ENCODE measurements around the gene AGPAT3.
A peak's percentile ranks its signal among the peaks of the same experiment; 100 is the strongest.

Gene AGPAT3

GRCh38 chr21:43921979-43922945 lies 57.2 kb downstream of the AGPAT3 start:
- Histone ChIP-seq H2AK5ac (ENCODE audit: low read length) (peak overlapping the region; percentile 8), H3K4me1 (ENCODE audit: control insufficient read depth, low read depth, low read length) (peaks cover 16% of the 10 kb centered on the region), H4K8ac (ENCODE audit: low read depth, low read length) (no peak overlapping the region), H2BK15ac (replicated peaks; ENCODE audit: low read depth) (no peak overlapping the region), H3K23ac (ENCODE audit: low read length) (no peak overlapping the region), H3K56ac (ENCODE audit: low read length) (peak overlapping the region; percentile 28), H2BK120ac (ENCODE audit: low read depth, low read length) (no peak overlapping the region), H3K4me2 (ENCODE audit: low read length) (no peak overlapping the region), H3K79me1 (ENCODE audit: low read length) (no peaks in the 10 kb centered on the region), H3K27me3 (ENCODE audit: insufficient read depth, low read length, poor library complexity) (no peaks in the 10 kb centered on the region), H3K18ac (ENCODE audit: low read length) (no peak overlapping the region), H2BK5ac (ENCODE audit: low read length) (peak overlapping the region; percentile 69), H3K79me2 (ENCODE audit: control insufficient read depth, insufficient read depth, low read length) (no peaks in the 10 kb centered on the region), H3K4ac (ENCODE audit: low read depth, low read length) (peak overlapping the region; percentile 18), H4K5ac (ENCODE audit: low read length) (no peak overlapping the region), H3K36me3 (ENCODE audit: control insufficient read depth, insufficient read depth, low read length) (no peaks in the 10 kb centered on the region), H3K27ac (ENCODE audit: low read depth, low read length) (peak overlapping the region; percentile 26), H3K4me3 (ENCODE audit: low read length) (no peak overlapping the region), H3K9ac (ENCODE audit: low read length) (peak overlapping the region; percentile 9)
- DNase-seq = peak; percentile 69
- WGBS (ENCODE audit: extremely low coverage, insufficient coverage, low lambda C conversion rate) = no CpG with 5 or more reads among the region's 27 CpGs

- H4K5ac ChIP-seq (ENCODE audit: low read length) = no peak overlapping the region
These were observed 57.9 kb downstream of the AGPAT3 start for GRCh38 chr21:43922949-43923348.

GRCh38 chr21:43923391-43923790 lies 58.4 kb downstream of the AGPAT3 start:
- no peak overlapping the region for H3K4me3 ChIP-seq (ENCODE audit: low read length)
- H3K23ac ChIP-seq (ENCODE audit: low read length) = no peak overlapping the region
- H4K8ac ChIP-seq (ENCODE audit: low read depth, low read length) = no peak overlapping the region
- WGBS (ENCODE audit: extremely low coverage, insufficient coverage, low lambda C conversion rate) = no CpG with 5 or more reads among the region's 8 CpGs
- no peaks in the 10 kb centered on the region for H3K36me3 ChIP-seq (ENCODE audit: control insufficient read depth, insufficient read depth, low read length)
- no peak overlapping the region for H3K4ac ChIP-seq (ENCODE audit: low read depth, low read length)
- no peak overlapping the region for H2BK5ac ChIP-seq (ENCODE audit: low read length)
- H2AK5ac ChIP-seq (ENCODE audit: low read length) = no peak overlapping the region
- no peak overlapping the region for H2BK15ac ChIP-seq (replicated peaks; ENCODE audit: low read depth)
- no peaks in the 10 kb centered on the region for H3K79me1 ChIP-seq (ENCODE audit: low read length)
- H3K9ac ChIP-seq (ENCODE audit: low read length) = no peak overlapping the region
- H3K79me2 ChIP-seq (ENCODE audit: control insufficient read depth, insufficient read depth, low read length) = no peaks in the 10 kb centered on the region
- H3K4me2 ChIP-seq (ENCODE audit: low read length) = no peak overlapping the region
- H3K18ac ChIP-seq (ENCODE audit: low read length) = peak overlapping the region; percentile 29
- no peak overlapping the region for H4K5ac ChIP-seq (ENCODE audit: low read length)
- H3K56ac ChIP-seq (ENCODE audit: low read length) = no peak overlapping the region
- H3K4me1 ChIP-seq (ENCODE audit: control insufficient read depth, low read depth, low read length) = peaks cover 16% of the 10 kb centered on the region
- H2BK120ac ChIP-seq (ENCODE audit: low read depth, low read length) = no peak overlapping the region
- no peaks in the 10 kb centered on the region for H3K27me3 ChIP-seq (ENCODE audit: insufficient read depth, low read length, poor library complexity)
- no peak overlapping the region for H3K27ac ChIP-seq (ENCODE audit: low read depth, low read length)
- no peak for DNase-seq

More at GRCh38 chr21:43922949-43923348, 57.9 kb downstream of the AGPAT3 start:
- Histone ChIP-seq H3K18ac (ENCODE audit: low read length) (no peak overlapping the region), H3K79me2 (ENCODE audit: control insufficient read depth, insufficient read depth, low read length) (no peaks in the 10 kb centered on the region), H2BK15ac (replicated peaks; ENCODE audit: low read depth) (no peak overlapping the region), H3K4me3 (ENCODE audit: low read length) (no peak overlapping the region), H2BK120ac (ENCODE audit: low read depth, low read length) (no peak overlapping the region), H3K4me1 (ENCODE audit: control insufficient read depth, low read depth, low read length) (peaks cover 16% of the 10 kb centered on the region), H3K4ac (ENCODE audit: low read depth, low read length) (no peak overlapping the region), H3K4me2 (ENCODE audit: low read length) (no peak overlapping the region), H3K9ac (ENCODE audit: low read length) (no peak overlapping the region), H3K56ac (ENCODE audit: low read length) (no peak overlapping the region), H2AK5ac (ENCODE audit: low read length) (no peak overlapping the region), H3K27ac (ENCODE audit: low read depth, low read length) (no peak overlapping the region), H3K23ac (ENCODE audit: low read length) (no peak overlapping the region), H4K8ac (ENCODE audit: low read depth, low read length) (no peak overlapping the region), H3K27me3 (ENCODE audit: insufficient read depth, low read length, poor library complexity) (no peaks in the 10 kb centered on the region), H3K79me1 (ENCODE audit: low read length) (no peaks in the 10 kb centered on the region), H3K36me3 (ENCODE audit: control insufficient read depth, insufficient read depth, low read length) (no peaks in the 10 kb centered on the region), H2BK5ac (ENCODE audit: low read length) (no peak overlapping the region)
- no CpG with 5 or more reads among the region's 11 CpGs for WGBS (ENCODE audit: extremely low coverage, insufficient coverage, low lambda C conversion rate)
- no peak for DNase-seq

- H3K4me3 ChIP-seq (ENCODE audit: low read length) = no peak overlapping the region
- no peak overlapping the region for H4K5ac ChIP-seq (ENCODE audit: low read length)
- no peak for DNase-seq
These were observed 59.5 kb downstream of the AGPAT3 start for GRCh38 chr21:43924421-43925095.

GRCh38 chr21:43925096-43925481 lies 60.1 kb downstream of the AGPAT3 start:
- Histone ChIP-seq H3K27me3 (ENCODE audit: insufficient read depth, low read length, poor library complexity) (no peaks in the 10 kb centered on the region), H4K8ac (ENCODE audit: low read depth, low read length) (no peak overlapping the region), H3K4me1 (ENCODE audit: control insufficient read depth, low read depth, low read length) (peaks cover 16% of the 10 kb centered on the region), H3K9ac (ENCODE audit: low read length) (no peak overlapping the region), H3K79me1 (ENCODE audit: low read length) (no peaks in the 10 kb centered on the region), H3K56ac (ENCODE audit: low read length) (peak overlapping the region; percentile 56), H4K5ac (ENCODE audit: low read length) (no peak overlapping the region), H3K27ac (ENCODE audit: low read depth, low read length) (no peak overlapping the region), H2BK15ac (replicated peaks; ENCODE audit: low read depth) (no peak overlapping the region), H3K4ac (ENCODE audit: low read depth, low read length) (no peak overlapping the region), H3K18ac (ENCODE audit: low read length) (no peak overlapping the region), H2BK120ac (ENCODE audit: low read depth, low read length) (no peak overlapping the region), H3K4me2 (ENCODE audit: low read length) (no peak overlapping the region), H2AK5ac (ENCODE audit: low read length) (no peak overlapping the region), H2BK5ac (ENCODE audit: low read length) (no peak overlapping the region), H3K23ac (ENCODE audit: low read length) (peak overlapping the region; percentile 89), H3K4me3 (ENCODE audit: low read length) (no peak overlapping the region), H3K79me2 (ENCODE audit: control insufficient read depth, insufficient read depth, low read length) (no peaks in the 10 kb centered on the region), H3K36me3 (ENCODE audit: control insufficient read depth, insufficient read depth, low read length) (no peaks in the 10 kb centered on the region)
- peak; percentile 14 for DNase-seq
- no CpG with 5 or more reads among the region's 13 CpGs for WGBS (ENCODE audit: extremely low coverage, insufficient coverage, low lambda C conversion rate)

More at GRCh38 chr21:43924421-43925095, 59.5 kb downstream of the AGPAT3 start:
- H3K9ac ChIP-seq (ENCODE audit: low read length) = no peak overlapping the region
- peaks cover 16% of the 10 kb centered on the region for H3K4me1 ChIP-seq (ENCODE audit: control insufficient read depth, low read depth, low read length)
- no peak overlapping the region for H2BK120ac ChIP-seq (ENCODE audit: low read depth, low read length)
- no peak overlapping the region for H4K8ac ChIP-seq (ENCODE audit: low read depth, low read length)
- no peaks in the 10 kb centered on the region for H3K79me1 ChIP-seq (ENCODE audit: low read length)
- peak overlapping the region; percentile 89 for H3K23ac ChIP-seq (ENCODE audit: low read length)
- H3K56ac ChIP-seq (ENCODE audit: low read length) = peak overlapping the region; percentile 56
- H3K79me2 ChIP-seq (ENCODE audit: control insufficient read depth, insufficient read depth, low read length) = no peaks in the 10 kb centered on the region
- no peak overlapping the region for H3K27ac ChIP-seq (ENCODE audit: low read depth, low read length)
- WGBS (ENCODE audit: extremely low coverage, insufficient coverage, low lambda C conversion rate) = no CpG with 5 or more reads among the region's 25 CpGs
- peak overlapping the region; percentile 65 for H2AK5ac ChIP-seq (ENCODE audit: low read length)
- H2BK5ac ChIP-seq (ENCODE audit: low read length) = no peak overlapping the region
- H3K27me3 ChIP-seq (ENCODE audit: insufficient read depth, low read length, poor library complexity) = no peaks in the 10 kb centered on the region
- no peaks in the 10 kb centered on the region for H3K36me3 ChIP-seq (ENCODE audit: control insufficient read depth, insufficient read depth, low read length)
- H3K18ac ChIP-seq (ENCODE audit: low read length) = no peak overlapping the region
- no peak overlapping the region for H2BK15ac ChIP-seq (replicated peaks; ENCODE audit: low read depth)
- no peak overlapping the region for H3K4me2 ChIP-seq (ENCODE audit: low read length)
- H3K4ac ChIP-seq (ENCODE audit: low read depth, low read length) = no peak overlapping the region

Measured in mesendoderm (in vitro differentiated cells).